Measurements from ENCODE around the gene CCDC24.
A peak's percentile ranks its signal among the peaks of the same experiment; 100 is the strongest.

The CCDC24 gene

GRCh38 chr1:43991476-43992231 lies at the start of gene CCDC24:
Gene CCDC24 (plus strand): TSS chr1:43991599. CDS start chr1:43991879, 280 bp downstream.
- TF ChIP-seq ZFX (IDR thresholded peaks at IDR 0.05) (no peak), CTCF (conservative IDR thresholded peaks at IDR 0.05) (no peak)
- peak within 1 kb of the TSS; percentile 75 for H3K27ac ChIP-seq

GRCh38 chr1:43942411-43942810 lies 49.0 kb upstream of the CCDC24 start:
- TF ChIP-seq ZFX (IDR thresholded peaks at IDR 0.05) (no peak), CTCF (conservative IDR thresholded peaks at IDR 0.05) (no peak)
- no peak overlapping the region for H3K27ac ChIP-seq

GRCh38 chr1:43944860-43945259 lies 46.5 kb upstream of the CCDC24 start:
- TF ChIP-seq ZFX (IDR thresholded peaks at IDR 0.05) (no peak), CTCF (conservative IDR thresholded peaks at IDR 0.05) (no peak)
- peak overlapping the region; percentile 90 for H3K27ac ChIP-seq

GRCh38 chr1:43945674-43946235 lies 45.6 kb upstream of the CCDC24 start:
- TF ChIP-seq CTCF (conservative IDR thresholded peaks at IDR 0.05), result no peak
- TF ChIP-seq ZFX (IDR thresholded peaks at IDR 0.05), result no peak

GRCh38 chr1:43946236-43947060 lies 45.0 kb upstream of the CCDC24 start, which contains the start of gene IPO13:
Gene IPO13 (plus strand): TSS chr1:43946950. CDS start chr1:43947601, 651 bp downstream.
- TF ChIP-seq ZFX (IDR thresholded peaks at IDR 0.05) (peak; percentile 63), CTCF (conservative IDR thresholded peaks at IDR 0.05) (peak; percentile 93)
- peak within 1 kb of the TSS; percentile 90 for H3K27ac ChIP-seq

More at GRCh38 chr1:43945674-43946235, 45.6 kb upstream of the CCDC24 start:
- peak overlapping the region; percentile 90 for H3K27ac ChIP-seq

- no peak for TF ChIP-seq CTCF (conservative IDR thresholded peaks at IDR 0.05)
- no peak for TF ChIP-seq ZFX (IDR thresholded peaks at IDR 0.05)
- H3K27ac ChIP-seq, result peak overlapping the region; percentile 90
Measured at GRCh38 chr1:43947061-43947873, 44.1 kb upstream of the CCDC24 start.
